LHCN-M2 (cell line): Measurements from ENCODE around the gene RPS17. TPM values are rescaled to one million over a fixed set of nuclear protein-coding genes. Genes with fewer than 3 reads are reported as not detected.
A peak's percentile ranks its signal among the peaks of the same experiment; 100 is the strongest.
"Not testable (repeated sequence)": the region's sequence is repeated elsewhere in the genome, so short reads cannot be mapped to it uniquely, and the experiment has no call there.

Experiments
- DNase-seq: peaks from one replicate; pipeline ENCODE4 v3.0.0-alpha.2; 2012; ENCODE audit warnings: low read depth
- total RNA-seq: library from RNA; depleted of rRNA; stranded (reverse); fragments of >200 nt; gene quantifications from 2 replicates; pipeline ENCODE4 v1.2.3, GENCODE V29; 2014

RPS17 gene
- total RNA-seq, 1 experiment from 2014 or later, result 2,526 TPM

- peak; percentile 15 for DNase-seq
These were observed 8.4 kb upstream of the RPS17 start for GRCh38 chr15:82548700-82549099.

DNA sequence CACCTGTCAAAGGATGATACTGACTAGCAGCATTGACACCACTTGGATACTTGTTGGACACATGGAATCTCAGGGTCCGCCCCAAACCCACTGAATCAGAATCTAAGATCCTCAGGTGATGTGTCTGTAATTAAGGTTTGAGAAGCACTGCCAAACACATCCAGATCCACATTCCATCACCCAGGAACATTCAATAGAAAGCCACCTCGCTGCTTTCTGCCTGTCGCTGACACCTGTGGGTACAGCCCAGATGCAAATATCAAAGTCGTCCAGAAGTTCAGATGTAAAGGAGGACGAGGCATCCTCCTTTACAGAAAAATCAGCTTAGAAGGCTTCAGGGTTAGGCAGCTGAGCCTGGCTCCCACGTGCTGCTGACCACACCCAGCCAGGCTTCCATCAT lies 5.2 kb upstream of the RPS17 start:
- no peak for DNase-seq

DNA sequence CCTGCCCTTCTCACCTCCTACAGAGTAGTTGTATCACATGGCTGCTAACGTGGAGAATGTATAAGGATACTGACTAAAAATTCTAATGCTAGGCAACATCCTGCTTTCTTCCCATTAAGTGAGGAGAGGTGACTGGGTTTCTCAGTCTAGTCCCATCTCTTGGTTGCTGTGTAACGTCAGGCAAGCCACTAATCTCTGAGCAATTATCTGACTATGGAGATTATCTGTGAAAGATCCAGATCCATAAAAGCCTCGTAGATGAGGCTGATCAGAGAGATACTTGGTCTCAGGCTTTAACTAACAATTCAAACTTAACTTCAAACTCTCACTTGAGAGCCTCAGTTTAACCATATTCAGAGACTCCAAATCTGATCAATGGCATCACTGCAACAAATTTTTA lies 4.7 kb upstream of the RPS17 start:
- no peak for DNase-seq

GRCh38 chr15:82544431-82544830 lies 4.2 kb upstream of the RPS17 start:
- DNase-seq, result no peak

DNA sequence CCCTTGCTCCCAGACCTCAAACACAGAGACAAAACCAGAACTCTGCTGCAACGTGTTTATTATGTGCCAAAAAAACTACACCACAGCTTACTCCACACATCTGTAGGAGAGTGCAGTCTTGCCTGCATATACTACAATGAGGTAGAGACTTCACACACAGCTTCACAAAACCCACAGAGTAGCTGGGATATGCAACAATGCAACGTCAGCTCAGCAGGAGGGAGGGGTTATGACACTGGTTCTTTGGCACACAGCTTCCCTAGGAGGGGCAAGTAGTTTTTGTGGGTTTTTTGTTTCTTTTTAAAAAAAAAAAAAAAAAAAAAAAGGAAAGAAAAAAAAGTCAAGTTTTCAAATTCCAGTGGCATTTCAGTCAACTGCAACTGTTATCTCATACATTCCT lies 2.9 kb upstream of the RPS17 start:
- DNase-seq, result peak; percentile 50

GRCh38 chr15:82540984-82541431 lies 751 bp upstream of the RPS17 start:
- no peak for DNase-seq

DNA sequence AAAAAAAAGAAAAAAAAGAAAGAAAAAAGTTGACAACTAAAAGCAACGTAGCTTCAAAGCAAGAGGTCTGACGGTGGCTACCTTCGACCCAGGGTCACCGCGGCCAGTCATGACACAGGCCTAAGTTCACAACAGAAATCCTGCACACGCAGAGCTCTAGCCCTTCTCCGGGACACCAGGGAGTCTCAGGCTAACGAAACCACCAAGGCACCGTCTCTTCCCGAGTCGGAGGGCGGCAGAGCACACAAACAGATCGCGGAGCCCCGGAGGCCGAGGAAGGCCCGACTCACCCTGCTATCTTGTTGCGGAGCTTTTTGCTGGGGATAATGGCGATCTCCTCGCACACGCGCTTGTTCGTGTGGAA lies 584 bp downstream of the RPS17 start:
- DNase-seq, result no peak

DNA sequence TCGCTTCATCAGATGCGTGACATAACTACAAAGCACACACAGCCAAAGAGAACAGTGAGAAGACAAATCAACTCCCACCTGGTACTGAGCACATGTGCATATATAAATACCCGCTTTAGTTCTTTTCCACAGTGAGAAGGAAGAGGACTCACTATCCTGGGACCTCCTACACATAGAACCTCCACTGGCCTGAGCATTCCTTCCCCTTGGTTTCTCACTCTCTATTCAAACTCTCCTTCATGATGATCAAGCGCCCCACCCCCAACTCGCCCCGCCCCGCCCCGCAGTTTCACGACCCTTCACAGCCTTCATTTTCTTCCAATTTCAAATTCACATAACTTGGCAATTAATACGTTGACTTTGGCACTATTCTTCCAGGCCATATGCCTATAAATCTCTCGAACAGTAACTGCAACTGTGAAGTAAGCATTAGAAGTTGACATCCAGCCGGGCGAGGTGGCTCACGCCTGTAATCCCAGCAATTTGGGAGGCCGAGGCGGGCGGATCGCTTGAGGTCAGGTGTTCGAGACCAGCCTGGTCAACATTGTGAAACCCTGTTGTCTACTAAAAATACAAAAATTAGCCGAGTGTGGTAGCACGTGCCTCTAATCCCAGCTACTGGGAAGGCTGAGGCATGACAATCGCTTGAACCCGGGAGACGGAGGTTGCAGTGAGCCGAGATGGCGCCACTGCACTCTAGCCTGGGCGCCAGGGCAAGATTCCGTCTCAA lies 1.1 kb downstream of the RPS17 start:
- DNase-seq, result peak; percentile 18

- DNase-seq, result no peak
These were observed 2.8 kb downstream of the RPS17 start for GRCh38 chr15:82537351-82537908.

- DNase-seq, result no peak
These were observed 3.6 kb downstream of the RPS17 start for GRCh38 chr15:82536409-82537350.

DNA sequence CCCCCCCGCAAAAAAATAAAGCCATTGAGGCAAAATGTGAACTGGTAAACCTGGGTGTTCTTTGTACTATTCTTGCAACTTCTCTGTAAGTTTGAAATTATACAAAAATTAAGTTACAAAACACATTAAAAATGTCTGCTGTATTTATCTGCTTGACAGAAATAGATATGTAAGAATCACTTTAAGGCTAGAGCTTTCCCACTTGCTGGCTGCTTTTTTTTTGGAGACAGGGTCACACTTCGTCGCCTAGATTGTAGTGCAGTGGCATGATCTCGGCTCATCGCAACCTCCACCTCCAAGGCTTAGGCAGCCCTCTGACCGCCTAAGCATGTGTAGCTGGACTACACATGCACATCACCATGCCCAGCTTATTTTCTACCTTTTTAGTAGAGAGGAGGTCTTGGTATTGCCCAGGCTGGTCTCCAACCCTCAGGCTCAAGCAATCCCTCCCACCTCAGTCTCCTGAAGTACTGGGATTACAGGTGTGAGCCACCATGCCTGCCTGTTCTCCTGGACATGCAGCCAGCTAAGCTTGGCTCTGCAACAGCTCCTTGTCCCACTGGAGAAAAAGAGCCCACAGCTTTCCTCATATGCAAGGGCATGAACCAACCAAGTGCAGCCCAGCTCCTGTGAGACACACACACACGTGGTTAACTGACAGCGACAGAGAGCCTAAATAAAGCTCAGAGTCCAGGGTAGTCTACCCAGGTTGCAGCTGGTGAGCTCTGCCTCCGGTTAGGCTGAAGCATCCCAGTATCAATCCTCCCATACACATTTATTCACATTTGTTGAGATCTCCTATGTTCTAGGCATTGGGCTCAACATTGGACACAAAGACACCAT lies 4.5 kb downstream of the RPS17 start:
- DNase-seq, result peak; percentile 20

- DNase-seq, result not testable (repeated sequence)
These were observed 5.1 kb downstream of the RPS17 start for GRCh38 chr15:82535151-82535550.

- not testable (repeated sequence) for DNase-seq
These were observed 5.8 kb downstream of the RPS17 start for GRCh38 chr15:82534457-82534861.

DNA sequence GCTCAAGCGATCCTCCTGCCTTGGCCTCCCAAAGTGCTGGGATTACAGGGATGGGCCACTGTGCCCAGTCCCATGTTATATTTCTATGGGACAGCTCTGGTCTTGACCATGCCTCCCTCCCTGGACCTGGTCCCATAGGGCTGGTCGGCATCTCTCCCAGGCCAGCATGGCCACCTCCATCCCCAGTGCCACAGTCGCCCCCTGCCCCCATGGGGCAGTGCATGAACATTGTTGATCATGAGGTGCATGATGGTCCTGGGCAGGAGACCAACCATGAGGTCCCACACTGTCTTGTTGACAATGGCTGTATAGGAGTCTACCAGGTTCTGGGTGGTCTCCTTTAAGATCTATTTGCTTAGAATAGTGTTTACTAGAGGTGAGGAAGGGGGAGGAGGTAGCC lies 6.5 kb downstream of the RPS17 start:
- no peak for DNase-seq

GRCh38 chr15:82532991-82533481 lies 7.2 kb downstream of the RPS17 start:
- no peak for DNase-seq

- no peak for DNase-seq
These were observed 7.8 kb downstream of the RPS17 start for GRCh38 chr15:82532383-82532990.

DNA sequence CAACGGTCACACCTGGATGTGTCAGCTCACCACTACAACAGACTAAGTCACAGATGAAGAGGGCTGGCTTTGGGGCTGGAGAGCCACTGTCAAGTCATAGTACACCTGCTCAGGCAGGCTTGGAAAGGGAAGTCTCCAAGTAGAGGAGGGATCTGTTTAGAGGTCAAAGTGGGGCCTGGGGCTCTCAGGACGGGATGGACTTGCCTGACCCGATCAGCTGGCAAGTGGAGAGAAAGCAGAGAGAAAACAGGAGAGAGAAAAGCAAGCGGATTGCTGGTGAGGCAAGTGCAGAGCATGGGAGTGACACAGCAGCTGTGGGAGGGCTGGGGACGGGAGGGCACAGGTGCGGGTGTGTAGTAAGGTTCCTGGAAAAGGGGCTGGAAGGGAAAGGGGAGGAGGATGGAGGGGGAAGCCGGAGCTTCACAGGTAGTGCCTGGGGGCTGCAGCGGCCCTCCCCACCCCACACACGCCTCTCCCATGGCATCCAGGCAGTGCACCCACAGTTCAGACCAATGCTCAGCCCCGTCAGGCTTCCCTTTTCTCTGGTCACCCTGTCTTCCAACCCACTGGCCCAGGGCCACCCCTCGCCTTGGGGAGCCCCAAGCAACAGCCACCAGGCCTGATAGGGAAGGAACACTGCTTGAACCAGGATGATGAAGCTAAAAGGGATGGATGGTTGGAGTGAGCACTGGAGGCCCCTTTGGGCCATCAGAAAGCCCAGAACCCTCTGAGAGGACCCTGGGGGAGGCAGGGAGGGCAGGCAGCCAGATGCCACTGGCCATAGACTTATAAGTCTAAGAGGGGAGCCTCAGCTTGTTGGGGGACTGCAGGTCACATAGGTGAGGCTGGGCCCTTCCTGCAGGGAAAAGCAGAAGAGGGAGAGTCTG lies 8.5 kb downstream of the RPS17 start:
- DNase-seq, result no peak

- peak; percentile 42 for DNase-seq
These were observed 9.5 kb downstream of the RPS17 start for GRCh38 chr15:82530606-82531379.

- no peak for DNase-seq
These were observed 10.3 kb downstream of the RPS17 start for GRCh38 chr15:82530006-82530405.
